SK-N-SH (cell line): ENCODE measurements around the gene AK2. TPM values are rescaled to one million over a fixed set of nuclear protein-coding genes. Genes with fewer than 3 reads are reported as not detected.

Experiments used
- CTCF ChIA-PET: fragments of 300-600, 350-600 bp; formaldehyde crosslinking; extraction: SDS; loops from one replicate; lab custom pipeline; 2021; lab: Yijun Ruan, JAX
- POLR2A ChIA-PET: fragments of 350-600 bp; sonication (Branson Sonifier 250); formaldehyde crosslinking; extraction: SDS; loops from one replicate; lab custom pipeline; 2020; ENCODE audit warnings: antibody characterized with exemption, inconsistent platforms; lab: Yijun Ruan, JAX
- DNase-seq: peaks from one replicate; pipeline ENCODE4 v3.0.0; 2012
- H2AFZ ChIP-seq: fragments of 200-600 bp; sonication (generic); 2 replicates; pipeline ENCODE4 v1.8.1; 2016; ENCODE audit warnings: antibody characterized with exemption, mild to moderate bottlenecking, low read depth
- H3F3A ChIP-seq: fragments of 200-600 bp; sonication (generic); replicated peaks from 2 replicates; pipeline ENCODE3; 2016; ENCODE audit warnings: antibody characterized with exemption, mild to moderate bottlenecking; ENCODE audit not compliant: insufficient read depth
- H3K27ac ChIP-seq, 2 experiments: fragments of 200-500 bp in 1 of 2; fragments of 200-600 bp in 1 of 2; sonication (Bioruptor generic) in 1 of 2; sonication (generic), shearing (Covaris generic) in 1 of 2; 2 replicates each; pipeline versions ENCODE4 v1.5.1 to v1.6.1; 2014 to 2016; ENCODE audit warnings: low read depth in 2 of 2, inconsistent platforms in 1 of 2, low read length in 1 of 2, mild to moderate bottlenecking in 1 of 2, mixed read lengths in 1 of 2
- H3K27me3 ChIP-seq: fragments of 200-600 bp; sonication (generic), shearing (Covaris generic); 2 replicates; pipeline ENCODE4 v1.6.1; 2016; ENCODE audit warnings: mixed run types; ENCODE audit not compliant: insufficient read depth
- H3K36me3 ChIP-seq, 2 experiments: fragments of 200-500 bp in 1 of 2; fragments of 200-600 bp in 1 of 2; sonication (Bioruptor generic) in 1 of 2; sonication (generic) in 1 of 2; replicated peaks in 1 of 2; 2 replicates each; pipeline versions ENCODE3 to v1.5.1; 2014 to 2016; ENCODE audit warnings: low read length in 1 of 2, mild to moderate bottlenecking in 1 of 2; ENCODE audit not compliant: insufficient read depth in 2 of 2, control insufficient read depth in 1 of 2
- H3K4me1 ChIP-seq, 2 experiments: fragments of 200-500 bp in 1 of 2; fragments of 200-600 bp in 1 of 2; sonication (Bioruptor generic) in 1 of 2; sonication (generic), shearing (Covaris generic) in 1 of 2; 2 replicates each; pipeline versions ENCODE4 v1.5.1 to v1.6.1; 2014 to 2016; ENCODE audit warnings: low read depth in 1 of 2, low read length in 1 of 2, mixed run types in 1 of 2; ENCODE audit not compliant: insufficient read depth in 2 of 2, control insufficient read depth in 1 of 2
- H3K4me2 ChIP-seq: fragments of 200-600 bp; sonication (generic), shearing (Covaris generic); 2 replicates; pipeline ENCODE4 v1.6.1; 2017; ENCODE audit warnings: mixed run types
- H3K4me3 ChIP-seq, 2 experiments: fragments of 200-500 bp in 1 of 2; fragments of 200-600 bp in 1 of 2; sonication (Bioruptor generic) in 1 of 2; sonication (generic), shearing (Covaris generic) in 1 of 2; 2 replicates each; pipeline versions ENCODE4 v1.5.1 to v1.8.1; 2014 to 2016; ENCODE audit warnings: low read depth in 2 of 2, inconsistent platforms in 1 of 2, low read length in 1 of 2, mild to moderate bottlenecking in 1 of 2, mixed read lengths in 1 of 2, moderate library complexity in 1 of 2
- H3K79me2 ChIP-seq: fragments of 200-600 bp; sonication (generic); 2 replicates; pipeline ENCODE4 v1.8.1; 2017; ENCODE audit warnings: mild to moderate bottlenecking; ENCODE audit not compliant: insufficient read depth
- H3K9ac ChIP-seq: fragments of 200-600 bp; sonication (generic); 2 replicates; pipeline ENCODE4 v1.6.1; 2017; ENCODE audit warnings: mixed run types
- H3K9me2 ChIP-seq: fragments of 200-600 bp; sonication (generic); 2 replicates; pipeline ENCODE4 v1.6.1; 2017; ENCODE audit warnings: mixed run types
- H3K9me3 ChIP-seq: fragments of 200-600 bp; sonication (generic); 2 replicates; pipeline ENCODE4 v1.6.1; 2017; ENCODE audit warnings: mixed run types, mild to moderate bottlenecking, moderate library complexity
- H4K20me1 ChIP-seq: fragments of 200-600 bp; sonication (generic); 2 replicates; pipeline ENCODE4 v1.6.1; 2017; ENCODE audit warnings: mild to moderate bottlenecking, mixed run types; ENCODE audit not compliant: insufficient read depth
- CHD2 ChIP-seq: fragments of 150-350 bp; IDR thresholded peaks from 2 replicates; pipeline ENCODE4 v1.6.1; 2018; ENCODE audit warnings: low read length; ENCODE audit not compliant: partially characterized antibody
- ELF1 ChIP-seq: IDR thresholded peaks from 2 replicates; pipeline ENCODE4 v1.4.0; 2012
- EP300 ChIP-seq, 2 experiments: IDR thresholded peaks; 2 replicates each; pipeline versions ENCODE4 v1.4.0 to v1.6.1; 2012; ENCODE audit warnings: borderline replicate concordance in 1 of 2, low read depth in 1 of 2, low read length in 1 of 2
- GABPA ChIP-seq: IDR thresholded peaks from 2 replicates; pipeline ENCODE4 v1.4.0; 2012; ENCODE audit warnings: low read depth, mild to moderate bottlenecking
- GATA2 ChIP-seq: sonication (generic); formaldehyde crosslinking; IDR thresholded peaks from 2 replicates; pipeline ENCODE4 v1.5.0; 2020; ENCODE audit warnings: mild to moderate bottlenecking, missing genetic modification reagents
- MEF2A ChIP-seq: IDR thresholded peaks from 2 replicates; pipeline ENCODE4 v1.4.0; 2012; ENCODE audit warnings: low read depth, borderline replicate concordance
- NFIC ChIP-seq: IDR thresholded peaks from 2 replicates; pipeline ENCODE4 v1.4.0; 2012; ENCODE audit warnings: borderline replicate concordance
- NRF1 ChIP-seq: IDR thresholded peaks from 2 replicates; pipeline ENCODE4 v1.6.1; 2012; ENCODE audit warnings: low read depth, mild to moderate bottlenecking, low read length
- POLR2AphosphoS5 ChIP-seq: IDR thresholded peaks from 2 replicates; pipeline ENCODE4 v1.6.1; 2012; ENCODE audit warnings: low read depth, low read length
- RCOR1 ChIP-seq: fragments of 150-350 bp; IDR thresholded peaks from 2 replicates; pipeline ENCODE4 v1.6.1; 2017; ENCODE audit warnings: antibody characterized with exemption, low read length
- RFX5 ChIP-seq: IDR thresholded peaks from 2 replicates; pipeline ENCODE4 v1.6.1; 2012; ENCODE audit warnings: mild to moderate bottlenecking, improper control_type of control experiment, low read length
- RXRA ChIP-seq: IDR thresholded peaks from 2 replicates; pipeline ENCODE4 v1.4.0; 2012; ENCODE audit warnings: low read depth, mild to moderate bottlenecking, borderline replicate concordance
- SIN3A ChIP-seq: IDR thresholded peaks from 2 replicates; pipeline ENCODE4 v1.6.1; 2012; ENCODE audit warnings: low read depth, mild to moderate bottlenecking, low read length, moderate library complexity, borderline replicate concordance
- YY1 ChIP-seq: IDR thresholded peaks from 2 replicates; pipeline ENCODE4 v1.4.0; 2012; ENCODE audit warnings: low read depth, mild to moderate bottlenecking
- WGBS: methylation state at CpG from one replicate; pipeline ENCODE4 v1.1.6; 2017; ENCODE audit warnings: low lambda C conversion rate; 5-methylcytosine and 5-hydroxymethylcytosine counted together
- polyA plus RNA-seq, 3 experiments: library from polyadenylated mRNA; depleted of rRNA; stranded (reverse); fragments of >200 nt; gene quantifications; 2 replicates each; pipeline ENCODE4 v1.2.3, GENCODE V29; 2012
- TF ChIP-seq, protein P1 (sequence below): IDR thresholded peaks from 2 replicates; pipeline ENCODE4 v1.4.0; 2012; ENCODE audit warnings: low read depth, borderline replicate concordance

AK2 gene
- polyA plus RNA-seq, 1 of the 3 experiments (the other 2 are of a cell fraction) = 191 TPM

DNA sequence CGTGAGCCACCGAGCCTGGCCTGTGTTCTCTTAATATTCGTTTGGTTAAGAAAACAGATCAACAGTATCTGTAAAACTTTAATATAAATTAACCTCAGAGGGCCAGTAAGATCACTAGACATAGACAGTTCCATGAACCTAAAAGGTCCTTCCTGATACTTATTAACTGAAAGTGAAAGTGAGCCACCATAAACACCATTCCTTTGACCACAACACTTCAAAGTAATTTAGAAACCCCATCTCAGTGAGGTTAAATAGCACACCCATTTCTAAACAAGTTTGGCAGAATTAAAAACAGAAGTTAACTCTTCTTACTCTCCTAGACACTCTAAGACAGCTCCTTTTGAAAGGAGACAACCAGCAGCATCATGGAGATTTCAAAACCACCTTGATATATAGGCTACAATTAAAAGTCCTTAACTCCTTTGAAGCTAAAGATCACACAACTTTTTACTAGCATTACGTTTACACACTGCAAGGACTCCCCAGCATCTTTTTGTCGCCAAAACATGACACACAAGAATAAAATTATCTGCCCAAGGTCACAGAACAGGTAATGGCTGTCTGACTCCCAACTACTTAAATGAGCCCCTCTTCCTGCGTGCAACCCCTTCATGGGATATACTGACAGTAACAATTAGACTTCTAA, 74.3 kb downstream of the AK2 start:
- Histone ChIP-seq H3K36me3 (no peaks in the 10 kb centered on the region), H3K9me2 (no peaks in the 10 kb centered on the region), H3K79me2 (peaks cover 66% of the 10 kb centered on the region), H3K4me3 (peak overlapping the region; percentile 77 to 98), H4K20me1 (peaks cover 53% of the 10 kb centered on the region), H3K9me3 (no peaks in the 10 kb centered on the region), H3K9ac (peak overlapping the region; percentile 77; the same call in 1 of the 2 replicates), H3K4me2 (peak overlapping the region; percentile 95), H2AFZ (no peak overlapping the region), H3K27me3 (no peaks in the 10 kb centered on the region), H3F3A (no peaks in the 10 kb centered on the region), H3K4me1 (peaks cover 6 to 12% of the 10 kb centered on the region in 2 experiments; a peak in 2 of 4 replicates), H3K27ac (no peak overlapping the region)
- TF ChIP-seq MEF2A = no peak
- no peak for TF ChIP-seq NRF1
- TF ChIP-seq, protein P1, sequence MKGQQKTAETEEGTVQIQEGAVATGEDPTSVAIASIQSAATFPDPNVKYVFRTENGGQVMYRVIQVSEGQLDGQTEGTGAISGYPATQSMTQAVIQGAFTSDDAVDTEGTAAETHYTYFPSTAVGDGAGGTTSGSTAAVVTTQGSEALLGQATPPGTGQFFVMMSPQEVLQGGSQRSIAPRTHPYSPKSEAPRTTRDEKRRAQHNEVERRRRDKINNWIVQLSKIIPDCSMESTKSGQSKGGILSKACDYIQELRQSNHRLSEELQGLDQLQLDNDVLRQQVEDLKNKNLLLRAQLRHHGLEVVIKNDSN = no peak
- no peak for TF ChIP-seq RCOR1
- TF ChIP-seq GATA2 (CRISPR knock-in tag) = no peak
- TF ChIP-seq NFIC = no peak
- no peak for TF ChIP-seq RXRA
- TF ChIP-seq ELF1 = no peak
- TF ChIP-seq CHD2 = no peak
- TF ChIP-seq RFX5 = no peak
- ChIA-PET CTCF (interaction anchor here (1.0 to 1.7 kb wide), 3 partner anchors 10 to 43 kb away, joined by 3 to 4 read pairs (median 4); no protein-coding TSS in a partner anchor), POLR2A (no interaction called here)
- DNase-seq = no peak
- WGBS = 82% methylated on average over 6 of the region's 6 CpGs

DNA sequence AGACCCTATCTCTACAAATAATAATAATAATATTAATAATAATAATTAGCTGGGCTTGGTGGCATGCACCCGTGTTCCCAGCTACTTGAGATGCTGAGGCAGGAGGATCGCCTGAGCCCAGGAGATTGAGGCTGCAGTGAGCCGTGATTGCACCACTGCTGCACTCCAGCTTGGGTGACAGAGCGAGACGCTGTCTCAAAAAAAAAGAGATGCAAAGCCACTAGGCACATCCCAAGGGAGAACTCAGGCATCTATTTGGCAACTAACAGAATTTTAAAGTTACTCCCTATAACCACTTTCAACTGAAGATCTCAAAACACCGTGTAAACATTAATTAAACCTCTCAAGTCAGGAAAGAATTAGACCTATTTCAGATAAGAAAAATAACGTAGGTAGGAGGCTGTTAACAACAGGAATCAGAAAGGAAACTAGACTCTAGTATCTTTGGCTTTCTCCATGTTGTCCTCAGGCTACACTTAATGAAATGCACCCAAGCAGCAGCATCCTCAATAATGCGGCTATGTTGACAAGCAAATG, 75.8 kb downstream of the AK2 start:
- ChIA-PET CTCF (interaction anchor here (0.8 to 1.2 kb wide), 3 partner anchors 10 to 28 kb away, joined by 3 to 4 read pairs (median 3); no protein-coding TSS in a partner anchor), POLR2A (no interaction called here)
- no peak overlapping the region for H3K27ac ChIP-seq
- H3K27me3 ChIP-seq = no peaks in the 10 kb centered on the region
- no peaks in the 10 kb centered on the region for H3K9me3 ChIP-seq
- DNase-seq = peak; percentile 34
- WGBS = 88% methylated on average over 8 of the region's 8 CpGs
- no peaks in the 10 kb centered on the region for H3K9me2 ChIP-seq
- no peaks in the 10 kb centered on the region for H3K36me3 ChIP-seq
- peaks cover 6 to 12% of the 10 kb centered on the region in 2 experiments; a peak in 2 of 4 replicates for H3K4me1 ChIP-seq
- no peak overlapping the region for H3K4me3 ChIP-seq
- H4K20me1 ChIP-seq = peaks cover 67% of the 10 kb centered on the region
- H3K79me2 ChIP-seq = peaks cover 81% of the 10 kb centered on the region
- TF ChIP-seq NFIC (no peak), SIN3A (no peak), POLR2AphosphoS5 (no peak), GATA2 (CRISPR knock-in tag) (no peak), RXRA (no peak), EP300 (IDR thresholded peaks at IDR 0.05; ENCODE audit: borderline replicate concordance in 1 of 2, low read depth in 1 of 2, low read length in 1 of 2) (no peak), GABPA (no peak), YY1 (no peak), RFX5 (no peak)
- no peak overlapping the region for H3K9ac ChIP-seq
- H3F3A ChIP-seq = no peaks in the 10 kb centered on the region
- H3K4me2 ChIP-seq = no peak overlapping the region
- no peak overlapping the region for H2AFZ ChIP-seq
